ENCODE data around the gene FCHSD2.

The FCHSD2 gene

GRCh38 chr11:73156686-73157085, 14.6 kb upstream of the FCHSD2 start:
- no peak for TF ChIP-seq CTCF (IDR thresholded peaks at IDR 0.05; ENCODE audit: extremely low read depth, missing control alignments)
- DNase-seq (ENCODE audit: low spot score), result no peak

- no peak for DNase-seq (ENCODE audit: low spot score)
- no peak for TF ChIP-seq CTCF (IDR thresholded peaks at IDR 0.05; ENCODE audit: extremely low read depth, missing control alignments)
Observed at GRCh38 chr11:73156114-73156513, 14.0 kb upstream of the FCHSD2 start.

- no peak for DNase-seq (ENCODE audit: low spot score)
- no peak for TF ChIP-seq CTCF (IDR thresholded peaks at IDR 0.05; ENCODE audit: extremely low read depth, missing control alignments)
Observed at GRCh38 chr11:73155102-73155501, 13.0 kb upstream of the FCHSD2 start.

GRCh38 chr11:73154178-73154577, 12.1 kb upstream of the FCHSD2 start:
- peak; percentile 66 for DNase-seq (ENCODE audit: low spot score)

GRCh38 chr11:73152861-73153483, 10.9 kb upstream of the FCHSD2 start:
- no peak for TF ChIP-seq CTCF (IDR thresholded peaks at IDR 0.05; ENCODE audit: extremely low read depth, missing control alignments)
- peak; percentile 79 for DNase-seq (ENCODE audit: low spot score)

More at GRCh38 chr11:73154178-73154577, 12.1 kb upstream of the FCHSD2 start:
- no peak for TF ChIP-seq CTCF (IDR thresholded peaks at IDR 0.05; ENCODE audit: extremely low read depth, missing control alignments)

- no peak for DNase-seq (ENCODE audit: low spot score)
- TF ChIP-seq CTCF (IDR thresholded peaks at IDR 0.05; ENCODE audit: extremely low read depth, missing control alignments), result no peak
Observed at GRCh38 chr11:73152086-73152853, 10.2 kb upstream of the FCHSD2 start.

- DNase-seq (ENCODE audit: low spot score), result no peak
Observed at GRCh38 chr11:73151416-73151815, 9.3 kb upstream of the FCHSD2 start.

More at GRCh38 chr11:73151416-73151815, 9.3 kb upstream of the FCHSD2 start:
- TF ChIP-seq CTCF (IDR thresholded peaks at IDR 0.05; ENCODE audit: extremely low read depth, missing control alignments), result no peak

All from GM20000 (cell line).